GM21515 (cell line): ENCODE results near the gene C1orf141.
"Not testable (repeated sequence)": the region's sequence is repeated elsewhere in the genome, so short reads cannot be mapped to it uniquely, and the experiment has no call there.

Experiments
- ATAC-seq: cut with Tn5 transposase; IDR thresholded peaks from one replicate; pipeline ENCODE4 v1.9.1; 2021; ENCODE audit not compliant: unreplicated experiment

The C1orf141 gene

DNA sequence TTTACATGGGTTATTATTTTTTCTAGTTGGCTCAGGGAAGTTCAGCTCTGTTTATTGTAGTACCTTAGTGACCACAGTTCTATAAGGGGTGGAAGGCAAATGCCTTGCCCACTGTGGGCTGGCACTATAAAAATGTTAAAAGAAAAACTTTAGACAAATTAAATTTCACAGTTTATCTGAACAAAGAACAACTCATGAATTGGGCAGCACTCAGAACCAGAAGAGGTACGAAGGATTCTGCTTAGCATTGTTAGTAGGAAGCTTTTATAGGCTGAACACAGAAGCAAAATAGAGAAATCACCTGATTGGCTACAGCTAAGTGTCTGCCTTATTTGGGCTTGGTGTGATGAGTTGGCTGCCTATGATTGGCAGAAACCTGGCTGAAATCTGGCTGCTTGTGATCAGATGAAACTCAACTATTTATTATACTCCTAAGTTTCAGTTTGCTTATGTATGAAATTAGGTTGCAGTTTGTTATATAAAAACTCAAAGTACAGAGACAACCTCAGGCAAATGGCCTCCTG, 45.0 kb downstream of the C1orf141 start:
- no peak for ATAC-seq

DNA sequence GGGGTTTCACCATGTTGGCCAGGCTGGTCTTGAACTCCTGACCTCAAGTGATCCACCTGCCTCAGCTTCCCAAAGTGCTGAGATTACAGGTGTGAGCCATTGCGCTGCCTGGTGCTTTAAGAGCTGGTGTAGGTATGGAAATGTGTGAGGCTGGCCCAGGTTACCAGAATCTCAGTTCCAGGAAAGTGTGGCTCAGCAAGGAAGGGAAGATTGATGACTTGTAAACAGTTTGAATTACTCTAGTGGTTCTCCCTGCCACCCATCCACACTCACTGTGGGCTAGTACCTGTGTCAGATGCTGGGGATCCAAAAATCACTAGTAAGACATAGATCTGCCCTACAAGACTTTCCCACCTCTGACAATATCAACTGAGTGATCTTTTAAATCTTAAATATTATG, 46.3 kb downstream of the C1orf141 start:
- ATAC-seq: no peak

DNA sequence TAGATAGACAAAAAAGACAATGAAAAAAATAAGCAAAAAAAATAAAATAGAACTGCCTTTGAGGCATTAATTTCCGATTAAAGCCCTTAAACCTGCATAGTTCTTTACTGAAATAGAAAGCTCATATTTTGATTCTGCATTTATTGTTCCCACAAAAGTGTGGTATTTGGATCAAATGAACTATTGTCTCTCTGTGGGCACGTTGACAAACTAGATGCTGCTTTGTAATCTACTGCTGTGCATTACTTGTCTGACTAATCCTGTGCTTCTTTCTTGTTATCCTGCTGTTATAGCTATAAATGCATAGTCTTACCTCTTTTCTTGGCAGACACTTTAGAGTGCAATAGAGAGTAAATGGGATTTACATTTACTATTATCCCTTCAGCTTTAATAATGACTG, 49.4 kb downstream of the C1orf141 start:
- no peak for ATAC-seq

DNA sequence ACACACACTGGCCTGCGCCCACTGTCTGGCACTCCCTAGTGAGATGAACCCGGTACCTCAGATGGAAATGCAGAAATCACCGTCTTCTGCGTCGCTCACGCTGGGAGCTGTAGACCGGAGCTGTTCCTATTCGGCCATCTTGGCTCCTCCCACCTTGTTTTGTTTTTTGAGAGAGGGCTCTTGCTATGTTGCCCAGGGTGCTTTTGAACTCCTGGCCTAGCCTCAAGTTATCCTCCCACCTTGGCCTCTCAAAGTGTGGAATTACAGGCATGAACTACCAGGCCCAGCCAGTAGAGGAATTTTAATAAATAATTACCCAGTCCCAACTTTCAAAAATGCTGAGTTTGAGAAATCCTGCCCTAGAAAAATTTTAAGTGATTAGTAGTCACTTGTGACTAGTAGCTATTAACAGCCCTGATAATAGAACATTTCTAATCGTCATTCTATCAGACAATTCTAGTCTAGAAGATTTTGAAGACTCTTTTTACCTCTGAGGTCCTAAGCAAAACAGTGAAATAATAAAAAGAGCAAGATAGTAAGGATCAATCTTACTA, 49.9 kb downstream of the C1orf141 start:
- ATAC-seq: no peak

DNA sequence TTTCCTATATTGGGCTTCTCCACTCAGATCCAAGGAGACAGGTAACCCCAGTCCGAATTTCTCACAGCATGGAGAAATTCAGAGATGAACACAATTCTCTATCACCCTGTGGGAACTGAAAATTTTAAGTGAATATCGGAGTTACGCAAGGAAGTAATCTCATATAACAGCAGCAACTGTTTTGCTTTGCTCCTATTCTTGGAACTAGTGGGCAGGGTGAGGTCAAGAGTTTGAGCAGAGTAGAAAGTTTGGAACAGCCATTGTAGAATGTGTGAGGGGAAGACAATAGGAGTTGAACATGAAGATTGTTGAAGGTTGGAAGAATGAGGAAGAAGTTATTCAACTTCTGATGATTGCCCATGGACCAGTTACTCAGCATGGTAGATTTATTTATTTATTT, 56.5 kb downstream of the C1orf141 start:
- ATAC-seq: no peak

DNA sequence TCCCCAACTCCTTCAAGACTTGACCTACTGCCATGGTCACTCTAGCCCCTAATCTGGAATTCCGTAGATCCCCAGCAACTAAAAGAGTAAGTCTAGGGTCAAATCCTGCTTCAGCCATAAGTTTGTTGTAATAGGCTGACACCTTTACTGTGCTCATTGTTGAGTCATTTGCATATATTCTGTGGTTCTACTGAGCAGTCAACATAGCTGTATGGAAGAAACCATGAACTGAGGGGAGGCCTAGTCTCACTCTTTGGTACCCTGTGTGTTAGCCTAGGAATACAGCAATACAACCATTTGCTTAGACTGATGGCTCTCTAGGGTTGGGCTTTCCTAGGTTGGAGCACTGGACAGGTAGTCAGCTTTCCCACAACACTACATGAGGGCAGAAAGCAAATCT, 57.2 kb downstream of the C1orf141 start:
- no peak for ATAC-seq

DNA sequence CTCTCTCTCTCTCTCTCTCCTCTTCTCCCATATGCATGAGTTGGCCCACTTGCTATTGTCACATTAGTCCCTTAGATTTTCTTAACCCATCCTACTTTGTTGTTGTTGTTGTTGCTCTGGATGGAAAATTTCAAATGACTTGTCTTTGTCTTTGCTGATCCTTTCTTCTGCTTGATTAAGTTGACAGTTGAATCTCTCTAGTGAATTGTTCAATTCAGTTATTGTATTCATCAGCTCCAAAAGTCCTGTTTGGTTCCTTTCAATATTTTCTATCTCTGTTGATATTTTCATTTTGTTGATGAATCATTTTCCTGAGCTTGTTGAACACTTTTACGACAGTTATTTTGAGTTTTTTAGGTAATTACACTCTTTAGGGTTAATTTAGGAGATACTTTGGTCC, 62.0 kb downstream of the C1orf141 start:
- ATAC-seq: no peak

DNA sequence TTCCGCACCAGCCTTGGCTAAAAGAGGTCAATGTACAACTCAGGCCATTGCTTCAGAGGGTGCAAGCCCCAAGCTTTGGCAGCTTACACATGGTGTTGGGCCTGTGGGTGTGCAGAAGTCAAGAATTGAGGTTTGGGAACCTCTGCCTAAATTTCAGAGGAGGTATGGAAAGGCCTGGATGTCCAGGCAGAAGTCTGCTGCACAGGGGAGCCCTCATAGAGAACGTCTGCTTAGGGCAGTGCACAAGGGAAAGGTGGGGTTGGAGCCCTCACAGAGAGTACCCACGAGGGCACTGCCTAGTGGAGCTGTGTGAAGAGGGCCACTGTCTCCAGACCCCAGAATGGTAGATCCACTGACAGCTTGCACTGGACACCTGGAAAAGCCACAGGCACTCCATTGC, 67.1 kb downstream of the C1orf141 start:
- ATAC-seq: not testable (repeated sequence)

DNA sequence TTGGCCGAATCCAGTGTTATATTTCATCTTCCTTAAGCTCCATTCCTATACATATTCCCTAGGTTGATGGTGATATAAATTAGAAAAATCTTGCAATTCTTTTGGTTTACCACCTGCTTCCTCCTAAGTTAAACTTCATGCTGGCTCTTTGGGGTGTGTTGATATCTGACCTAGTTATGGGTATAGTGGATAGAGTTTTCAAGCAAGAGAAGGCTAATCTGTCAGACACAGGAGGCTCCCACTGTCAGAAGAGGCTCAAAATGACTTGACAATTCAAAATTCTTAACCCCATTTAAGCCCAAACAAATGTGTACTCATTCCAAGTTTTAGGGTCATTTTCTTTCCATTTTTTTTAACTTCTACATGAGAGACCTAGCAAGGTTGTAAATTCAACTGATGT, 72.4 kb downstream of the C1orf141 start:
- ATAC-seq: no peak

DNA sequence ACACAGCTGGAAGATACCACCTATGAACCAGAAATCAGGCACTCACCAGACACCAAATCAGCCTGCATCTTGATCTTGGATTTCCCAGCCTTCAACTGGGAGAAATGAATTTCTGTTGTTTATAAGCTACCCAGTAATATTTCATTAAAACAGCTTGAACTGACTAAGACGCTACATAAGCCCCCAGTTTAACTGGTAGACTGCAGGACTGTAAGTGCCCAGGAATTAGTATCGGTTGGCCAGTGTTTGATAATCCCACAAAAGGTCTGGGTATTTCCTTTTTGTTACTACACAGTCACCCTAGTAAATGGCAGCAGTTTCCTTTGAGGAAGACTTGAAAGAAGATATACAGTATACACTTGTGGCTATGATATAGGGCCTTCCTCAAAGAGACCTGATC, 73.5 kb downstream of the C1orf141 start:
- no peak for ATAC-seq

DNA sequence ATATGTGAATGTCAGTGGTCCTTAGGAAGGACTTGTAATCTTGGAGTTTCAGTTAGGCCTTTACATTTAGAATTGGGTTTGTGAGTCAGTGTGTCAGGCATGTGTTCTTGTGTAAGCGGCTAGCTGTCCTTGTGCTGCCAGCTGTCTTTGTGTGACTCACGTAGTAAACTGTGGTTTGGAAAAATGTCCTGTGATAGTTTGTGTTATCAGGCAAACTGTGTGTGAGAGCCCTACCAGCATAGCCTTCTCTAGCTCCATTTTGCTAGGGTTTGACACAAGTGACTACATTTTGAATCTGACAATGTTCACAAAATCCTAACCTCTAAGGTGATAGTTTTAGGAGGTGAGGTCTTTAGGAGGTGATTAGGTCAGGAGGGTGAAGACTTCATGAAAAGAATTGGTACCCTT, 74.0 kb downstream of the C1orf141 start:
- no peak for ATAC-seq

DNA sequence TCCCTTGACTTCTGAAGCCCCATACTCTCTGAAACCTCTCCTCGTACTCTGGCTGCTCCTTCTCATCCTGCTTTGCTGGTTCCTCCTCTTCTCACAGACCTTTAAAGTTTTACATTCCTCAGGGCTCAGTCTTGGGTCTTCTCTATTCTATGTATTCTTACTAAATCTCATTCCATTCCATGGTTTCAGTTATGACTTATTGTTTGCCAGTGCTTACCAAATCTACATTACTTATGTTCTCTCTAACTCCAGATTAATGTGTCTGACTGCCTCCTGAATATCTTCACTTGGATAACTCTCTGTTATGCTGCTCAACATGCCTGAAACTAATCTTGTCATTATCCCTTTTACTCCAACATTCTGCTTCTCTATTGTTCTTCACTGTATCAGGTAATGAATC, 75.4 kb downstream of the C1orf141 start:
- no peak for ATAC-seq

DNA sequence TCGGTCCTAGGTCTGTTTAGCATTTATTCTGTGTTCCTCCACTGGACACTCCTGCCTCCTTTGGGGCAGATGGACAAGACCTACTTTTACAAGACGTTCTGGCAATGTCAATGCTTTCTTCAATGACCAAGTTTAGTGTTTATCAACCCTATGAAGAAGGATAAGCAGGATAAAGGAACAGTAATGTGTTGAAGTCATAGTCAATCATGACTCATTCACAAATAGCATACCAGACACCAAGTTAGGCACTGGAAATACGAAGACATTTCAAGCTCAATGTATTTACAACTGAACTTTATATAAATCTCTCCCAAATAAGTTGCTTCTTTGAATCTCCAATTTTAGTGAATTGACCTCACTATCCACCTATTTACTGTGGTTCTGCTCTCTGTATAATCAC, 76.0 kb downstream of the C1orf141 start:
- ATAC-seq: no peak

DNA sequence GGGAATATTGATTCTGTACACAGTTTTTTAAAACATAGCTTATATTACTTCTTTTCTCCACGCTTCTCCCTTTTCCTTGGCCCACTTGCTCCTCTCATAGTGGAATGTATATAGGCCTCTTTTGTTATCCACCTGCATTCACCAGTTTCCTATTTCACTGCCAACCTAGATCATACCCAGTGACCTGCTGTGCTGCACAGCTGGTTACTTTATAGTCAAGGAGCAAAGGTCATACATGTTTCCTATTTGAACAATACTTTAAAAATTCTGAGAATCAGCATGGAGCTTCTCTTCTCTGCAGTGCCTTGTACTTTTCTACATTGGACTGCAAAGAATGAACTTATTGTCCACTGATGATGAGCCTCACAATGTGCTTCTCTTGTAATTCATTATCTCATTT, 76.5 kb downstream of the C1orf141 start:
- ATAC-seq: no peak

DNA sequence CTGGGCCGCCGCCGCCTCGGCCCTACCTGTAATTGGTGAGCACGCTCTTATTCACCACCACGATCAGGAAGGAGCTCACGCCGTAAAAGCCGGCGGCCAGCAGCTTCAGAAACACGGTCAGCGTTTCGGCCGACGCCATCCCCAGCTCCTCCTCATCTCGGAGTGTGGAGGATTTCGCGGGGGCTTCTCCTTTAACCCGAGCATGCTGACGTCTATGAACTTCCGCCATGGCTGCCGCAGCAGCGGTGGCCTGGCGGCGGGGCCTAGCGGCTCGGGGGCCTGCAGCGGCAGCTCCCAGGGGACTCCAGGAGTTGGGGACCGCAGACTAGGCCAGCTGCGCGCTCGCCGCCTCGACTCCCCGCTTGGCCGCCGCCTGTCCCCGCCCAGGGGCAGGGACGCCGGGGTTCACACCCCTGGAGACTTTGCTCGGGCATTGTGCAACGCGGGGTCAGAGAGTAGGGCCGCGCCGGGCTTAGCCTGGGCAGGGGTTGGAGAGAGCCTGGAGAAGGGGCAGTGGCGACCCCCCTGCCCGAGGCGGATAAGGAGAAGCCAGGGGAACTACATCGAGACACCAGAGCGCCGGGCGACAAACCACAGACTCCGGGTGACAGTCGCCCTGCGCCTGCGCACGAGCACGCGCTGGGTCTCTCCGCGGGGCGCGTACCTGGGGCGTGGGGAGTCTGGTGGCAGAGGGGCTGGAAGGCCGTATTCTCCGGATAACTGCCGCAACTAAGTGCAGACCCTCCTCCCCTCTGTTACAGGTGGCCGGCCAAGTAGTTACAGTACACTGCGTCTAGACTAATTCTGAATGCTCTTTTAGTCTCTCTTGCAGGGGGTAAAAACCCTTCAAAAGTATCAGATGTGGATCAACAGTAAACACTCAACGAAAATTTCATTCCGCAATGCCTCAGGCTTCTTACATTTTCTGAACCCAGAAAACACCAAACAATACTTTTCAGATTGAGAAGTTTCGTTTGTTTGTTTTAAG, 80.7 kb downstream of the C1orf141 start, which contains the start of gene SLC35D1:
TSS of gene SLC35D1 (minus strand) at position 364 of the 988 bp plus-strand sequence. CDS start at position 229, 135 bp downstream.
- peak; percentile 81 for ATAC-seq

DNA sequence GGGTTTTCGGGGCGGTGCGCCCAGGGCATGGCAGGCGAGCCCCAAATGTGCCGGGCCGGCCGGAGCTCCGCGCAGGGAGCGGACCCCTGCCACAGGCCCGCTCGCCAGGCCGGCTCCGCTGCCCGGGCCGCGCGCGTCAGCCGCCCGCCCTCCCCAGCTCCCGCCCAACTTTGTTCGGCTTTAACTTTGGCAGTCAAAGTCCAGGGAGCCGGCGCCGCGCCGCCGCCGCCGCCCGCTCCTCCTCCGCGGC, 81.3 kb downstream of the C1orf141 start:
- ATAC-seq: peak; percentile 46

DNA sequence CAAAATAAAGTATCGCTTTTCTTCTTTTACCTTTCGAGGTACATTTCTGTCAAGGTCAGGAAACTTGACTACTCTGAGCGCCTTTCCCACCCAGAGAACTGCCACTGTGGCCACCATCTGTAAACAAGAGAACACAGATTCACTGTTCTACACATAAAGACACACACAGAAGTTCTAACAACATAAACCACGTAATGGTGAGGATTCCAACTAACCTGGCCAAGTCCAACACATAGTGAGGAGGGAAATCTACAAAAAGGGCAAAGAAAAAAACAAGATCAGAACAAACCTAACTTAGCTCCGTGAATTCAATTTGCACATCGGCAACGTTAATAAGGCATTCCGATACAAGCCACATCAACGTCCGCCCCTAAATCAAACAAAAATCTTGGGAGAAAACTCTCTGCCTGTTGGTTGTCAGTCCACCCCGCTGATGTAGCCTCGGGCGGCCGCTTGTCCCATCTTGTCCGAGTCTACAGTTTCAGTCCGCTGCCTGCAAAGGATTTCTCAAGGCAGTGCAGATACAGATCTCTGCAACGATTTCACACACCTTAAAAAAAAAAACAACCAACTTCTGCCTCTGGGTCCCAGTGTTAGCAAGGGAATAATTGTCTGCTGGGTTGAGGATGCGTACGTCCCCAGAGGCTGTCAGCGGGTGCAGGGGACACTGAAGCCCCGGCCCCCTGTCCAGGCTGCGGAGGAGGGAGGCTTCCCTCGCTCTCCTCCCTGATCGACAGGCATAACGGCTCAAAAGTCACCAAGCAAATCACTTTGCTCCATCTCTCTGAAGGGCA, 81.8 kb downstream of the C1orf141 start:
- ATAC-seq: peak; percentile 28

DNA sequence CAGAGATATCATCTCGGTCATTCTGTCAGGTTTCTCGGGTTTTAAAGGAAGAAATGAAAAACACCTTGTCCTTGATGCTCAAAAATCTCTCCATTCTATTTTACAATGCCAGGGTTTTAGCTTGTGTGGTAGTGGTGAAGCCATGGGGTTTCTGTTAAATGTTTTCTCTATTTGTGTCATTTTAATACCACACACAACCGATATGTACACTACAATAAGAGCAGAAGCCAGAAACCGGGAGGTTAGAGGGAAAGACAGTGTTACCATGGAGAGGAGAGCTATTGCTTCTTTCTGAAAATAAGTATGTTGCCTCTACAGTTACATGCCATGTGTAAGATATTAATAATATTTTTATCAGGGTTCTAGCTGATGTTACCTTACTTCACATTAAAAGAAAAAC, 83.6 kb downstream of the C1orf141 start:
- ATAC-seq: no peak

DNA sequence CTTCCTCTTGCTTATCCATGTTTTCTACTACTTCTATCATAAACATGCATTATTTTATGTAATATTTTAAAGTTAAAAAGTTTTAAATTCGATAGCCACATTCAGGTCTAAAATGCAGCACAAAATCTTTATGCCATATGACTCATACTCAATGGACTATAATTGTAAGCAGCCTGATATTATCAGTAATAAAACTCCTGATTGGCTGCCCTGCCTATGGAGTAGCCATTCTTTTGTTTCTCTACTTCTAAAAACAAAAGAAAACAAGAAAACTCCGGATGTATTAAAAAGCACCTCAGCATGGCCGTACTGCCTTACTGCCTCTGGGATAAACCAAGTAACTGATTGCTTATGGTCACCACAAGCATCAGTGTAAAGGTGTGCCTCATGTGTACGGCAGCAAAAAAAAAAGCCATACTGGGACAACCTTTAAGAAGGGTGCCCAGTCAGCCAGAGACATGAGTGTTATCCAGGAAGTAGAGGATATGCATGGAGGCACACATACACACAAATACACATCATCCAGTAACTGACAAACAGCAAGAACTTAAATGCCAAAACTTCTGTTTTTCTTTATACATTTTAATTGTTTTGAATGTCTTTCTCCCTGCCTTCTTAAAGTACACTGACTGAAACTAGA, 90.0 kb downstream of the C1orf141 start:
- no peak for ATAC-seq

DNA sequence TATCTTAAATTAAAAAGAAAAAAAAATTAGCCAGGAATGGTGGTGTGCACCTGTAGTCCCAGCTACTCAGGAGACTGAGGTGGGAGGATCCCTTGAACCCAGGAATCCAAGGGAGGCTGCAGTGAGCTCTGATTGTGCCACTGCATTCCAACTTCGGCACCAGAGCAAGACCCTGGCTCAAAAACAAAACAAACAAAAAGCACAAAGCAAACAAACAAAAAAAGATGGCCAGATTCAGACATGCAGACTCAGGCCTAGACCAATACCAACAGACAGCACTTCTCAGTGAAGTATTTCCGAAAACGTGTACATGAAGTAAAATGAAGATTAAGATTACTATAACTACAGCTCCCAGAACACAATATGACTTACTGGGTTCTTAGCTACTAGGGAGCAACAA, 91.4 kb downstream of the C1orf141 start:
- ATAC-seq: no peak
